Heart left ventricle (tissue), 16 donors: ENCODE data around the gene IL11RA. TPM values are rescaled to one million over a fixed set of nuclear protein-coding genes. Genes with fewer than 3 reads are reported as not detected.
A peak's percentile ranks its signal among the peaks of the same experiment; 100 is the strongest.

Experiments
- ATAC-seq, 4 donors: fragments of 200-7000 bp; cut with Tn5 transposase; one replicate each; pipeline ENCODE4 v1.9.1; 2020 to 2022; ENCODE audit warnings: moderate library complexity in 4 of 4, mild to moderate bottlenecking in 3 of 4, moderate number of reproducible peaks in 1 of 4
- DNase-seq, 5 donors: peaks; one replicate each; pipeline ENCODE4 v3.0.0-alpha.2; 2020
- H3K27ac ChIP-seq, 12 donors: fragments of 200-600 bp; sonication (generic) in 4 of 12; one replicate each; pipeline versions ENCODE4 v1.5.0 to v1.8.0; 2016 to 2022; ENCODE audit warnings: mild to moderate bottlenecking in 2 of 12
- H3K27me3 ChIP-seq, 9 donors: fragments of 200-600 bp; sonication (generic) in 2 of 9; one replicate each; pipeline versions ENCODE4 v1.5.1 to v1.8.0; 2016 to 2022; ENCODE audit warnings: mild to moderate bottlenecking in 3 of 9
- H3K36me3 ChIP-seq, 9 donors: fragments of 200-600 bp; sonication (generic) in 2 of 9; one replicate each; pipeline versions ENCODE4 v1.5.0 to v1.8.0; 2018 to 2022; ENCODE audit warnings: mild to moderate bottlenecking in 2 of 9
- H3K4me1 ChIP-seq, 12 donors: fragments of 200-600 bp; sonication (generic) in 4 of 12; one replicate each; pipeline versions ENCODE4 v1.5.0 to v1.8.0; 2016 to 2022; ENCODE audit warnings: mild to moderate bottlenecking in 3 of 12
- H3K4me3 ChIP-seq, 12 donors: fragments of 200-600 bp; sonication (generic) in 4 of 12; one replicate each; pipeline versions ENCODE4 v1.5.0 to v1.8.0; 2017 to 2022; ENCODE audit warnings: mild to moderate bottlenecking in 9 of 12, moderate library complexity in 4 of 12
- H3K9me3 ChIP-seq, 12 donors: fragments of 200-600 bp; sonication (generic) in 4 of 12; one replicate each; pipeline versions ENCODE4 v1.5.0 to v1.8.0; 2016 to 2022; ENCODE audit warnings: mild to moderate bottlenecking in 1 of 12
- POLR2A ChIP-seq, 2 donors: fragments of 450-650 bp; IDR thresholded peaks; one replicate each; pipeline ENCODE4 v1.6.1; 2017; ENCODE audit warnings: antibody characterized with exemption in 2 of 2, mild to moderate bottlenecking in 2 of 2, moderate library complexity in 2 of 2
- WGBS, 4 donors: extraction: QIAGEN DNeasy Blood & Tissue Kit in 2 of 4; methylation state at CpG; one replicate each; pipeline versions ENCODE4 v1.1.5 to v1.1.7; 2013 to 2018; 5-methylcytosine and 5-hydroxymethylcytosine counted together
- intact Hi-C, 10 donors: fragments of 100-400 bp; cut with DNase I; formaldehyde crosslinking; loops; one replicate each; pipeline versions ENCODE4 v1.11.1 to v1.14.2; 2022
- polyA plus RNA-seq, 2 donors: library from polyadenylated mRNA; stranded (reverse); fragments of 200-250 nt; gene quantifications; one replicate each; pipeline ENCODE4 v1.2.3, GENCODE V29; 2013
- total RNA-seq, 9 donors: library from RNA; depleted of rRNA in 2 of 9; stranded (reverse); fragments of >200 nt in 2 of 9; fragmentation: NEBNext Ultra II Directional in 3 of 9; extraction: Animal tissue kit (Norgen Biotek cat#: 25700) in 3 of 9; gene quantifications; one replicate each; pipeline versions ENCODE4 v1.1.0 to v1.2.4, GENCODE V29; 2016 to 2023
- TF ChIP-seq, protein P1 (sequence below), 12 donors: fragments of 200-600 bp; sonication (generic) in 4 of 12; IDR thresholded peaks; one replicate each; pipeline versions ENCODE4 v1.5.0 to v1.8.0; 2018 to 2022; ENCODE audit warnings: antibody characterized with exemption in 12 of 12, mild to moderate bottlenecking in 5 of 12
- donor health status: ischemic (EF 13 %, LVEDD 7.1; RV severe dilation, severe dysfunction).
- donor health status: healthy with polysubstance abuse.
- donor health status: DM: no; HTN: yes; CAD: no.
- donor health status: DM: no; HTN: no; CAD: no.
- donor health status: ischemic (EF 25% LVEDD 6.9; RV normal size, moderate dysfunction).
- donor health status: ischemic (EF 25% LVEDD 5.7; RV mildly dilated, moderate dysfunction).
- donor health status: healthy.
- donor health status: DM: yes; HTN: yes; CAD: no.
- donor health status: ischemic (EF 35%, LVEDD 5.7; RV mildly dilated, moderate dysfunction).
- donor health status: nonischemic (EF 11% LVEDD 7.7; RV severe dilation, severe dysfunction).
- donor health status: DM: yes; HTN: yes; CAD: no.
- donor health status: PGD.
- donor health status: ischemic (EF 29% LVEDD 5.4; RV normal size, mild dysfunction).
- donor health status: nonischemic (EF 23%, LVEDD 6.1; RV moderate dilation, normal function).

The IL11RA gene
- total and polyA plus RNA-seq, 11 donors = 20.8 to 113 (median 45.5) TPM

DNA sequence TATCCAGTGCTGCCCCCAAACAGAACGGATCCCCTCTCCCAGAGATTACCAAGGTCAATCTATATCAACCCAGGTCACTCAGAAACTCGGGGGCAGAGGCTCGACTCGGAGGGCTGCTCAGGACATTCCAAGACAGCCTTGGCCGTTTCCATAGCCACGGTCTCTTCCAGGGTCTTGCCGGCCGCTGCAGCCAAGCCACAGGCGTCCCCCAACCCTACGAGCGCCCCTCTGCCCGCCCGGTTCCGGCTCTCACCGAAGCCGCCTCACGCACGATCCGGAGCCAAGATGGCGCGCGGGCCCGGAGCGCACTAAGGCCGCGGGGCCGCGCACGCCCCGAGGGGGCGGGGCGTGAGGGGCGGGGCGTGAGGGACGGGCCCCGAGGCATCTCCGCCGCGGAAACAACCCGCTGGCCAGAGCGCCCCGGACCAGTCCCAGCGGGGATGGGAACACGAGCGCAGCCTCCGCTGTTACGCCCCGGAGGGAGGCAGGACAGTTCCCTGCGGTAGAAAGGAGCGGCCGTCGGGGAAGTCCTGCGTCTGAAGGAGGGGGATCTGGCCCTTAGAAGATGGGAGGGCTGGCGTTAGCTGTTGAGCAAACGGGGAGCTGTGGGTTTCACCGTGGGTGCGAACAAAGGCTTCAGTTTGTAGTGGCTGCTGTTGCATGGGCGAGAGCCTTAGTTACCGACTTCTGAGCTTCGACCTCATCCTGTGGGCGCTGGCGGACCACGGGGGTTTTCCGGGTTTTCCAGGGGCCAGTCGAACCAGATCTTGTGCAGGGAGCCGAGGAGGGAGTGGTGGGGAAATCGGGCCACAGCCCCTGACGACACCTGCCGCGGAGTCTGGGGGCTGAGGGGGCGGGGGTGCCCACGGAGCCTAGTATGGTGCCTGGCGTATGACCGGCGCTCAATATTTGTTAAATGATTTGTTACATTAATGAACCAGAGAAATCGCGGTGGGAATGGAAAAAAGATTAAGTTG lies 39.9 kb upstream of the IL11RA start, which contains the start of gene RPP25L:
Gene RPP25L (minus strand): TSS at position 287 of the 977 bp plus-strand sequence. CDS start 801 bp downstream, outside the sequence.
- intact Hi-C loops = loop anchor here in 6 of 10 donors (1.0 to 10.0 kb wide), 6 partner anchors 21 to 157 kb away; partner anchors contain the start of genes DNAI1 (in 1 of the 6) and FAM219A (in 1 of the 6)
- Histone ChIP-seq H3K36me3 (peaks cover 0 to 39% (median 33%) of the 10 kb centered on the region in 9 donors), H3K4me3 (peak within 1 kb of the TSS; percentile 64 to 95 (median 82)), H3K27ac (peak within 1 kb of the TSS; percentile 81 to 97 (median 93)), H3K27me3 (no peaks in the 10 kb centered on the region), H3K4me1 (peaks cover 0 to 29% (median 24%) of the 10 kb centered on the region in 12 donors), H3K9me3 (no peaks in the 10 kb centered on the region)
- TF ChIP-seq, protein P1, sequence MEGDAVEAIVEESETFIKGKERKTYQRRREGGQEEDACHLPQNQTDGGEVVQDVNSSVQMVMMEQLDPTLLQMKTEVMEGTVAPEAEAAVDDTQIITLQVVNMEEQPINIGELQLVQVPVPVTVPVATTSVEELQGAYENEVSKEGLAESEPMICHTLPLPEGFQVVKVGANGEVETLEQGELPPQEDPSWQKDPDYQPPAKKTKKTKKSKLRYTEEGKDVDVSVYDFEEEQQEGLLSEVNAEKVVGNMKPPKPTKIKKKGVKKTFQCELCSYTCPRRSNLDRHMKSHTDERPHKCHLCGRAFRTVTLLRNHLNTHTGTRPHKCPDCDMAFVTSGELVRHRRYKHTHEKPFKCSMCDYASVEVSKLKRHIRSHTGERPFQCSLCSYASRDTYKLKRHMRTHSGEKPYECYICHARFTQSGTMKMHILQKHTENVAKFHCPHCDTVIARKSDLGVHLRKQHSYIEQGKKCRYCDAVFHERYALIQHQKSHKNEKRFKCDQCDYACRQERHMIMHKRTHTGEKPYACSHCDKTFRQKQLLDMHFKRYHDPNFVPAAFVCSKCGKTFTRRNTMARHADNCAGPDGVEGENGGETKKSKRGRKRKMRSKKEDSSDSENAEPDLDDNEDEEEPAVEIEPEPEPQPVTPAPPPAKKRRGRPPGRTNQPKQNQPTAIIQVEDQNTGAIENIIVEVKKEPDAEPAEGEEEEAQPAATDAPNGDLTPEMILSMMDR (IDR thresholded peaks at IDR 0.05) = no peak
- TF ChIP-seq POLR2A (IDR thresholded peaks at IDR 0.05) = peak in 1 of 2 donors; percentile 95
- 0 to 1% (median 1%) methylated on average over 22 to 77 of the region's 77 CpGs for WGBS, 4 donors
- ATAC-seq (peak; percentile 93 to 97 (median 96)), DNase-seq (peak; percentile 90 to 95 (median 92))

DNA sequence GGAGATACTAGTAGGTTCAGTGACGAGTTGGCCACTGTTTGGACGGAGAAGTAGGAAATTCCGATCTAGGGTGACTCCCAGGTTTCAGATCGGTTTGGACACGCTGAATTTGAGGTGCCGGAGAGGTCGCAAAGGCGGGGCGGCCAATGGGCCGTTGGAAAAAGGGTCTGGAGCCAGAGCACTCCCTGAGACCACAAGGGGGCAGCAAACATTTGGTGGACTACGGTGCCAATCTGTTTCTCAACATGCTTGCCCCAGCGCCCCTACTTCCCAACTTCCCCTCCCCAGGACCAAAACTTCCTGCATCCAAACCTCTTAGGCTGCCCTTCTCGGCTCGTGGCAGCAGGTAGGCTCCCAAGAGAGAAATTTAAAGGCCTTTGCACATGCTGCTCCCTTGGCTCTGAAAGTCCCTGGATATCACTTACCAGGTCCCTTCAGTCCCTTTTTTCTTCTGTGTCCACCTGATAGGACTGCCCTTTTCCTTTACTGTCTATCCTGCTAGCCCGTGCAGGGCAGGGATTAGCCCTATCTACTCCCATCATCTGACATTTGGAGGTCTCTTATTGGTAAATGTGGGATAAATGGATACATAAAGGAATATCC lies 39.1 kb upstream of the IL11RA start:
- Histone ChIP-seq H3K27ac (peak overlapping the region in 10 of 12 donors; percentile 61 to 97 (median 94)), H3K36me3 (peaks cover 0 to 47% (median 41%) of the 10 kb centered on the region in 9 donors), H3K4me1 (peaks cover 0 to 29% (median 24%) of the 10 kb centered on the region in 12 donors), H3K4me3 (peak overlapping the region; percentile 64 to 95 (median 82)), H3K9me3 (no peaks in the 10 kb centered on the region), H3K27me3 (no peaks in the 10 kb centered on the region)
- TF ChIP-seq POLR2A (IDR thresholded peaks at IDR 0.05) = no peak
- TF ChIP-seq, protein P1 (IDR thresholded peaks at IDR 0.05) = peak; percentile 82 to 91 (median 86)
- ATAC-seq (peak; percentile 41 to 77 (median 66)), DNase-seq (peak; percentile 78 to 83 (median 80))
- WGBS, 4 donors = 2 to 3% (median 2%) methylated on average over 15 of the region's 15 CpGs
- intact Hi-C loops = loop anchor here in 7 of 10 donors (1.0 to 10.0 kb wide), 7 partner anchors 20 to 158 kb away; partner anchors contain the start of genes DNAI1 (in 1 of the 7) and FAM219A (in 1 of the 7)

DNA sequence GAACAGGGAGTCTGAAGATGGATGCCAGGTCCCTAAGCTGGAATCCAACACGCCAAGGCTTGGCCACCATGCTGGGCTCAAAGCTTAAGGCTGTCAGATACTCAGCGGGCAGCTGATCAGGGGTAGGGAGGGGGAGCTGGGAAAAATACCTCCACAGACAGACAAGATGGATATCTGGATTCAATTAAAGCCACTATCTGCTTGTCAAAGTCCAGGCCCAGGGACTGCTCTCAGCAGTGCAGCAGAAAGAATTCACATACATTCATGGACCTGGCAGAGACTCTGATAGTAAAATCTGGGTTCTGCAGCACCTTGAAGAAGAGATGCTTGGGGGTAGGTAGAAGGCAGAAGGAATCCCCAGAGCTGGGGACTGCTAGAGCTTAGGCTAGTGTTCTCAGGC lies 36.9 kb upstream of the IL11RA start:
- WGBS, 4 donors = 87 to 95% (median 91%) methylated on average over 2 of the region's 2 CpGs
- H3K9me3 ChIP-seq = no peaks in the 10 kb centered on the region
- peaks cover 0 to 55% (median 50%) of the 10 kb centered on the region in 9 donors for H3K36me3 ChIP-seq
- no peak overlapping the region for H3K27ac ChIP-seq
- no peak overlapping the region for H3K4me3 ChIP-seq
- H3K4me1 ChIP-seq = peaks cover 0 to 37% (median 31%) of the 10 kb centered on the region in 12 donors
- TF ChIP-seq POLR2A (IDR thresholded peaks at IDR 0.05) = no peak
- TF ChIP-seq, protein P1 (IDR thresholded peaks at IDR 0.05) = no peak
- DNase-seq = no peak
- H3K27me3 ChIP-seq = no peaks in the 10 kb centered on the region
- intact Hi-C loops = loop anchor here in 1 of 10 donors (10.0 kb wide), 1 partner anchor 160 kb away; the partner anchor contains the start of genes DNAI1 and FAM219A
- no peak for ATAC-seq
